SU-DHL-6 (cell line): ENCODE measurements around the gene OSBPL5.

Experiments used
- CTCF ChIP-seq: fragments of 200-600 bp; sonication (generic); IDR thresholded peaks from one replicate; pipeline ENCODE4 v1.5.1; 2017; ENCODE audit warnings: antibody characterized with exemption, mild to moderate bottlenecking, low read length, moderate library complexity; ENCODE audit not compliant: insufficient read depth, poor library complexity, severe bottlenecking
- EZH2phosphoT487 ChIP-seq: fragments of 200-600 bp; sonication (generic), shearing (Covaris generic); conservative IDR thresholded peaks from 2 replicates; pipeline ENCODE4 v1.6.1; 2018; ENCODE audit warnings: mild to moderate bottlenecking, antibody characterized with exemption, low read length, moderate library complexity, mixed read lengths

GRCh38 chr11:3150726-3151125 lies 14.4 kb downstream of the OSBPL5 start:
- no peak for TF ChIP-seq CTCF
- TF ChIP-seq EZH2phosphoT487: no peak
